HEK293 (cell line): ENCODE measurements around the gene KNG1.
"Not testable (repeated sequence)": the region's sequence is repeated elsewhere in the genome, so short reads cannot be mapped to it uniquely, and the experiment has no call there.

ENCODE experiments used
- CTCF ChIA-PET: fragments of 350-600 bp; formaldehyde crosslinking; extraction: SDS; loops from one replicate; lab custom pipeline; 2021; ENCODE audit warnings: antibody characterized with exemption; lab: Yijun Ruan, JAX
- POLR2A ChIA-PET: fragments of 300-600 bp; formaldehyde crosslinking; extraction: SDS; loops from one replicate; lab custom pipeline; 2020; ENCODE audit warnings: antibody characterized with exemption, inconsistent platforms; lab: Yijun Ruan, JAX
- H3K27ac ChIP-seq: fragments of 200-500 bp; sonication (Bioruptor generic); 2 replicates; pipeline ENCODE4 v1.5.1; 2014; ENCODE audit warnings: low read depth, low read length, control low read depth, inconsistent platforms; ENCODE audit errors: extremely low read depth
- H3K36me3 ChIP-seq, 2 experiments: fragments of 200-500 bp in 1 of 2; sonication (Bioruptor generic) in 1 of 2; 1 replicate in 1 of 2; 2 replicates in 1 of 2; pipeline ENCODE4 v1.5.1; 2014 to 2017; ENCODE audit warnings: inconsistent platforms in 2 of 2, low read length in 2 of 2; ENCODE audit not compliant: control insufficient read depth in 2 of 2, insufficient read depth in 1 of 2
- H3K4me1 ChIP-seq: fragments of 200-500 bp; sonication (Bioruptor generic); 2 replicates; pipeline ENCODE4 v1.5.1; 2014; ENCODE audit warnings: mild to moderate bottlenecking, low read length, inconsistent platforms; ENCODE audit not compliant: control insufficient read depth, insufficient read depth
- H3K4me3 ChIP-seq: 2 replicates; pipeline ENCODE4 v1.5.1; 2011; ENCODE audit warnings: low read depth, mild to moderate bottlenecking, control low read depth, low read length, moderate library complexity
- H3K9me3 ChIP-seq: fragments of 200-500 bp; sonication (Bioruptor generic); 2 replicates; pipeline ENCODE4 v1.5.1; 2014; ENCODE audit warnings: low read depth, low read length, inconsistent platforms; ENCODE audit not compliant: control insufficient read depth, insufficient read depth
- ATF2 ChIP-seq: fragments of 450-650 bp; formaldehyde crosslinking; IDR thresholded peaks from 2 replicates; pipeline ENCODE4 v1.5.1; 2016; ENCODE audit warnings: missing biosample characterization, missing genetic modification characterization, low read depth
- OVOL3 ChIP-seq: fragments of 450-650 bp; formaldehyde crosslinking; IDR thresholded peaks from 2 replicates; pipeline ENCODE4 v1.5.1; 2016; ENCODE audit warnings: missing biosample characterization, missing genetic modification characterization
- REST ChIP-seq: fragments of 450-650 bp; formaldehyde crosslinking; IDR thresholded peaks from 2 replicates; pipeline ENCODE4 v1.5.1; 2016; ENCODE audit warnings: missing biosample characterization, missing genetic modification characterization
- SALL2 ChIP-seq: fragments of 450-650 bp; formaldehyde crosslinking; IDR thresholded peaks from 2 replicates; pipeline ENCODE4 v1.5.0; 2017; ENCODE audit warnings: missing biosample characterization, mild to moderate bottlenecking, missing genetic modification characterization, borderline replicate concordance
- SETDB1 ChIP-seq: IDR thresholded peaks from one replicate; pipeline ENCODE4 v1.6.1; 2017; ENCODE audit warnings: mild to moderate bottlenecking, low read length, moderate library complexity, mixed read lengths; ENCODE audit not compliant: insufficient read length
- ZBTB21 ChIP-seq: fragments of 450-650 bp; formaldehyde crosslinking; IDR thresholded peaks from 2 replicates; pipeline ENCODE4 v1.5.1; 2017; ENCODE audit warnings: missing biosample characterization, missing genetic modification characterization
- ZBTB7A ChIP-seq: fragments of 450-650 bp; formaldehyde crosslinking; IDR thresholded peaks from 2 replicates; pipeline ENCODE4 v1.5.1; 2016; ENCODE audit warnings: low read depth, missing biosample characterization, missing genetic modification characterization
- ZIC2 ChIP-seq: fragments of 450-650 bp; formaldehyde crosslinking; IDR thresholded peaks from 2 replicates; pipeline ENCODE4 v1.5.1; 2016; ENCODE audit warnings: missing biosample characterization, missing genetic modification characterization
- ZNF132 ChIP-seq: fragments of 450-650 bp; formaldehyde crosslinking; IDR thresholded peaks from 2 replicates; pipeline ENCODE4 v1.5.1; 2017; ENCODE audit warnings: missing biosample characterization, missing genetic modification characterization, borderline replicate concordance
- ZNF202 ChIP-seq: fragments of 450-650 bp; formaldehyde crosslinking; IDR thresholded peaks from 2 replicates; pipeline ENCODE4 v1.5.1; 2016; ENCODE audit warnings: missing biosample characterization, missing genetic modification characterization, borderline replicate concordance
- ZNF24 ChIP-seq: fragments of 450-650 bp; formaldehyde crosslinking; IDR thresholded peaks from 2 replicates; pipeline ENCODE4 v1.5.1; 2016; ENCODE audit warnings: missing biosample characterization, missing genetic modification characterization
- ZNF26 ChIP-seq: fragments of 450-650 bp; formaldehyde crosslinking; IDR thresholded peaks from 2 replicates; pipeline ENCODE4 v1.5.1; 2016; ENCODE audit warnings: missing biosample characterization, missing genetic modification characterization
- ZNF416 ChIP-seq: fragments of 450-650 bp; formaldehyde crosslinking; IDR thresholded peaks from 2 replicates; pipeline ENCODE4 v1.5.1; 2016; ENCODE audit warnings: missing biosample characterization, missing genetic modification characterization
- ZNF48 ChIP-seq: fragments of 450-650 bp; formaldehyde crosslinking; IDR thresholded peaks from 2 replicates; pipeline ENCODE4 v1.5.1; 2016; ENCODE audit warnings: missing biosample characterization, missing genetic modification characterization
- ZNF501 ChIP-seq: fragments of 450-650 bp; formaldehyde crosslinking; IDR thresholded peaks from 2 replicates; pipeline ENCODE4 v1.5.1; 2016; ENCODE audit warnings: missing biosample characterization, missing genetic modification characterization
- ZNF580 ChIP-seq: fragments of 450-650 bp; formaldehyde crosslinking; IDR thresholded peaks from 2 replicates; pipeline ENCODE4 v1.5.1; 2016; ENCODE audit warnings: missing biosample characterization, missing genetic modification characterization
- ZNF76 ChIP-seq: fragments of 450-650 bp; formaldehyde crosslinking; IDR thresholded peaks from 2 replicates; pipeline ENCODE4; 2016; ENCODE audit warnings: low read depth, missing biosample characterization, missing genetic modification characterization, borderline replicate concordance
- ZNF830 ChIP-seq: fragments of 450-650 bp; IDR thresholded peaks from 2 replicates; pipeline ENCODE4 v1.5.0; 2018; ENCODE audit warnings: missing biosample characterization, missing genetic modification characterization, low read depth, mild to moderate bottlenecking, moderate library complexity

Gene KNG1

GRCh38 chr3:186710694-186711093, 6.5 kb upstream of the KNG1 start:
- H3K36me3 ChIP-seq, H3K4me1 ChIP-seq, H3K9me3 ChIP-seq, H3K4me3 ChIP-seq, H3K27ac ChIP-seq, POLR2A ChIA-PET: not testable (repeated sequence)
- CTCF ChIA-PET: interaction anchor here (1.4 kb wide), 1 partner anchor 94 kb away, joined by 3 read pairs; no protein-coding TSS in a partner anchor

- Histone ChIP-seq H3K27ac (no peak overlapping the region), H3K4me1 (no peaks in the 10 kb centered on the region), H3K36me3 (no peaks in the 10 kb centered on the region), H3K9me3 (no peaks in the 10 kb centered on the region), H3K4me3 (no peak overlapping the region)
- CTCF ChIA-PET: no interaction called here
- POLR2A ChIA-PET: no interaction called here
- no peak for TF ChIP-seq ZNF202 (tag by site-specific recombination)
- no peak for TF ChIP-seq REST (tag by site-specific recombination)
- TF ChIP-seq ZNF24 (tag by site-specific recombination): no peak
- no peak for TF ChIP-seq ZNF132 (tag by site-specific recombination)
- no peak for TF ChIP-seq ZNF76
- TF ChIP-seq SALL2: no peak
- no peak for TF ChIP-seq ZBTB7A (tag by site-specific recombination)
- TF ChIP-seq ZBTB21: no peak
- TF ChIP-seq ATF2 (tag by site-specific recombination): no peak
- TF ChIP-seq ZNF580 (tag by site-specific recombination): no peak
- TF ChIP-seq ZNF416 (tag by site-specific recombination): no peak
- TF ChIP-seq ZIC2 (tag by site-specific recombination): no peak
- TF ChIP-seq ZNF48 (tag by site-specific recombination): no peak
- no peak for TF ChIP-seq OVOL3
- no peak for TF ChIP-seq ZNF501
- no peak for TF ChIP-seq SETDB1
- TF ChIP-seq ZNF26 (tag by site-specific recombination): no peak
- TF ChIP-seq ZNF830 (tag by site-specific recombination): no peak
These were observed 3.7 kb upstream of the KNG1 start for GRCh38 chr3:186713499-186713898.
